Fibroblast of pulmonary artery (primary cell): Measurements from ENCODE around the gene PAFAH1B2.

Source experiments
- DNase-seq: peaks from one replicate; pipeline ENCODE4 v3.0.0-alpha.2; 2010; ENCODE audit warnings: low read depth
- H3K4me3 ChIP-seq: replicated peaks from 2 replicates; pipeline ENCODE4 v1.5.1; 2011; ENCODE audit warnings: low read depth, mild to moderate bottlenecking, control low read depth, low read length, moderate library complexity
- CTCF ChIP-seq: IDR thresholded peaks from 2 replicates; pipeline ENCODE4 v1.5.1; 2011; ENCODE audit warnings: mild to moderate bottlenecking, control low read depth, low read length, inconsistent platforms; ENCODE audit errors: missing control alignments

The PAFAH1B2 gene

GRCh38 chr11:117220568-117220967 is 76.5 kb downstream of the PAFAH1B2 start:
- peak; percentile 45 for DNase-seq
- H3K4me3 ChIP-seq, result no peak overlapping the region
- no peak for TF ChIP-seq CTCF

DNA sequence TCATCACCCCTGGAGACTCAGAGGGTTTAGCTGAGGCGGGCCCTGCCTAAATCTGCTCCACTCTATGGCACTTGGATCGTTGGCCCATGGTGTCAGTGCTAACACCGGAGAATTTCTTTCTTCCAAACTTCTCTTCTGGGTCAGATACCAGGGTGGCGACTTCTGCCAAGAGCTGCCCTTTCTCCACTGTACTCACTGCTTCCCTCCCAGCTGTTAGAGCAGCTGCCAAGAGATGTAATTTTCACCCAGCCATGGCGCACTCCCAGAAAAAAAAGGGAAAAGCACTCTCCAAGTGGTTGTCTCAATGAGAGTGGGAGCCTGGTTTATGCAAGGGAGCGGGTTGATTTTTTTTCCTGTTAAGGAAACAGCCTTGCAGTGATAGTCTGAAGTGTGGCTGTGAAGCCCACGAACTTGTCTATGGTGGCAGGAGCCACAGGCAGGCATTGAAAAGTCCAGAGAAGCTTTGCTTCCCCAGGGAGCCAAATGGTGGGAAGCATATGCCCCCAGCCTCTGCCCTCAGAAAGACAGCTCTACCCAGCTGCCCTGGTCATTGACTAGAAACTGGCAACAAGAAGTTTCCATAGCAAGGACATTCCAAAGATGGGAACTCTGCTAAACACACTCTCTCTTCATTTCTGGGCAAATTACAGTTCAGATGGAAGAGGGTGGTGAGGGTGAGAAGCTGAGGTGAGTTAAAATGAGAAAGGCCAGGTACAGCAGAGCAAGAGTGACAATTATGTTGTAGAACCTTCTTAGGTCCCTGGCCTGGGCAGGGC is 77.1 kb downstream of the PAFAH1B2 start:
- peak; percentile 60 for DNase-seq
- H3K4me3 ChIP-seq, result no peak overlapping the region

DNA sequence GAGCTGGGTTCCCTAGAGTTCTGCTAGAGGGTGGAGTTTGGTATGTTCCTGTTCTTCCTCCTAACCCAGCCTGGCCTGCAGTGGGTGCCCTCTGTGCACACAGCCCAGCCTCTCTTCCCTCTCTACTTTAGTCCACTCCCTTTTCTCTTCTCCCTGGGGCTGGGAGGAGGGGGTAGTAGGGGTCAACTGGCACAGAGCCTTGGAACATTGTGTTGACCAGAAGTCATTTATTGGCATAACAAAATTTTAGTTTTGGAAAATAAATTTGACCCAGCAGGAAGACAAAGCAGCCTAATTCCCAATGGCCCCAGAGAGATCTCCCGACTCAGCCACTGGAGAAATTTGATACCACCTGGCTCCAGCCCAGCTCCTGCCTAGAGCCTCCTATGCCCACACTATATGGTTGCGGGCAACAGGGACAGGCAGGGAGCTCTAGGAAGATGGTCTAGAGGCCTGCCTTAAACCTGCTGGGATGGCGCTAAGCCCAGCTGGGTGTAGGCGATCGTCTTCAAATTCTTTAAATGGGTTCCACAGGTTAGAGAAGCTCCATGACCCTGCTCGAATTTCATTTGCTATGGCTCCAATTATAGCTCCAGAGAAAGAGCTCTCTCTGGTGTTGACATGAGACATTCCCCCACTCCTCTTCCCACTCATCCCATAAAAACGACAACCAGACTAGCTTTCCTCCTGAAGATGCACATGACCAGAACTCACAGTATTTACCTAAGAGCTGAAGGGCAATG is 77.9 kb downstream of the PAFAH1B2 start:
- peak; percentile 72 for DNase-seq
- TF ChIP-seq CTCF, result no peak
- H3K4me3 ChIP-seq, result no peak overlapping the region

More for the DNA sequence above, 77.1 kb downstream of the PAFAH1B2 start:
- no peak for TF ChIP-seq CTCF

DNA sequence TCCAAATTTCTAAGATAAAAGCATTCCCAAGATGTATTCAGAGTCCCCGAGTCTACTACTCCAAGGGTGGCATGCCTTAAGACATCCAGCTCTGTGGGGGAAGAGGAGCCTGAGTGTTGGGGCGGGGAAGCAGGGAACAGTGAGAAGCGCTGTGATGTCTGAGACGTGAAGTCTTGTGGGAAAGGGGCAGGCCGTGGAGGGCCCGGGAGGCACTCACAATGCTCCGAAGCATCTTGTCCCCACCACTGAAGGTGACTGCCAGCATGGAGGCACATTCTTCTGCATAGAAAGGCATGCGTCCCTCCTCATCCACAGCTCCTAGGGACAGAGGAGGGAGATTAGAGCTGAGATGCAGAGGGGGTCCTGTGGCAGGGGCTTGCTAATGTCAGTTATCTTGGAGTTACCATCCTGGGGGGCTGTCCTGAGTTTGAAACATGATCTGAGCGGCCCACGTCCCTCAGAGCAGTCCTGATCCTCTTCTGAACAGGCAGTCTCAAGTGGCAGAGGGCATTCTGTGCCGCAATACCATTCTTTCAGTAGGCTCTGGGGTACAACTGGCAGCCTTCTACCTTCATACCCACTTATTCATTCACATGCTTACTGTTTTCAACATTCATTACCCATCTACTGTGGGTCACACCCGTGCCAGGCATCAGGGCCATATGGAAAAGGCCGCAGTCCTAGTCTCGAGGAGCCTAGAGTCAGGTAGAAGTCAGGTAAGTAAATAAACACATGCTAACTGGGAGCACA is 79.1 kb downstream of the PAFAH1B2 start:
- no peak overlapping the region for H3K4me3 ChIP-seq
- DNase-seq, result no peak
- TF ChIP-seq CTCF, result no peak

GRCh38 chr11:117223741-117224689 is 79.9 kb downstream of the PAFAH1B2 start:
- H3K4me3 ChIP-seq, result no peak overlapping the region
- TF ChIP-seq CTCF, result no peak
- no peak for DNase-seq

DNA sequence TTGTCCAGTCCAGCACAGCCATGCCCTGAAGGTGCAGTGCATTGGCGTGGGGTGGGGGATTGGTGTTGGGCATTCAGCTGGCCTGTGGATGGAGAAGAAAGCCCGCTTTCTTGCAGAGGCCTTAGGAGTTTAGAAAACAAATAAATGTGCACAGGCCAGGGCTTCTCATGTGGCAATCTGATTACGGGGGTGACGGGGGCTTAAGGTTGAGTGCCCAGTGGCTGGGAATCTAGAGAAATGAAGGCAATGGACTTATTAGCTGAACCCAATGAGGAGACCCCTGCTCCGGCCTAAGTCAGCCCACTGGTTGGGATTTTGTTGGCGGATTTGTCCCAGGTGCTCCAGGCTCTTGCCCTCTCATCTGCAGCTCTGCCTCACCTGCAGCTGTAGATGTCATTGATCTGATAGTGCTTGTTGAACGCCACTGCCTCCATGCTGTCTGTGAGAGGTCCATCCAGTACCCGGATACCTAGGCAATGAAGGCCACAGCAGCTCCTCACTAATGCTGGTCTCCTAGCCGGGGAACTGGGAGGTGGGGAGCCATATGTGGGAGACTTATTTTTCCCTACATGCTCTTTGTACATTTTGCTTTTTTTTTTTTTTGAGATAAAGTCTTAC is 81.6 kb downstream of the PAFAH1B2 start:
- no peak overlapping the region for H3K4me3 ChIP-seq
- no peak for TF ChIP-seq CTCF
- no peak for DNase-seq
